Mucosa of descending colon (tissue), 3 donors: ENCODE data around the gene DNAJA4. TPM values are rescaled to one million over a fixed set of nuclear protein-coding genes. Genes with fewer than 3 reads are reported as not detected.
A peak's percentile ranks its signal among the peaks of the same experiment; 100 is the strongest.

Experiments used
- ATAC-seq: fragments of 200-7000 bp; cut with Tn5 transposase; one replicate; pipeline ENCODE4 v1.9.1; 2020; ENCODE audit warnings: mild to moderate bottlenecking, moderate library complexity
- DNase-seq, 3 donors: peaks; one replicate each; pipeline ENCODE4 v3.0.0-alpha.2; 2020
- H3K36me3 ChIP-seq: fragments of 200-600 bp; one replicate; pipeline ENCODE4 v1.8.0; 2021; ENCODE audit warnings: low read depth, mild to moderate bottlenecking
- H3K4me1 ChIP-seq: fragments of 200-600 bp; one replicate; pipeline ENCODE4 v1.8.0; 2021; ENCODE audit warnings: low read depth, mild to moderate bottlenecking
- H3K4me3 ChIP-seq: fragments of 200-600 bp; one replicate; pipeline ENCODE4 v1.8.0; 2021; ENCODE audit warnings: mild to moderate bottlenecking
- H3K9me3 ChIP-seq: fragments of 200-600 bp; one replicate; pipeline ENCODE4 v1.8.0; 2021; ENCODE audit warnings: mild to moderate bottlenecking
- intact Hi-C, 2 donors: fragments of 100-400 bp; cut with DNase I in 1 of 2; cut with micrococcal nuclease in 1 of 2; formaldehyde crosslinking; loops; one replicate each; pipeline versions ENCODE4 v1.11.0 to v1.11.1; 2022; cut with DNase I, micrococcal nuclease
- total RNA-seq, 3 donors: library from RNA; stranded (reverse); fragmentation: NEBNext Ultra II Directional in 2 of 3; extraction: Animal tissue kit (Norgen Biotek cat#: 25700) in 2 of 3; gene quantifications; one replicate each; pipeline versions ENCODE4 v1.2.1 to v1.2.4, GENCODE V29; 2021 to 2023
- TF ChIP-seq, protein P1 (sequence below): fragments of 200-600 bp; IDR thresholded peaks from one replicate; pipeline ENCODE4 v1.8.0; 2022; ENCODE audit warnings: antibody characterized with exemption, mild to moderate bottlenecking
- donor health status: DM: no; HTN: no; CAD: no; lungs with moderate emphysema.
- donor health status: DM: no; HTN: no; CAD: no.
- donor health status: DM: no; HTN: yes; CAD: no.

The DNAJA4 gene
- total RNA-seq, 3 donors from 2014 or later, result 33.8 to 52.8 (median 43.5) TPM

DNA sequence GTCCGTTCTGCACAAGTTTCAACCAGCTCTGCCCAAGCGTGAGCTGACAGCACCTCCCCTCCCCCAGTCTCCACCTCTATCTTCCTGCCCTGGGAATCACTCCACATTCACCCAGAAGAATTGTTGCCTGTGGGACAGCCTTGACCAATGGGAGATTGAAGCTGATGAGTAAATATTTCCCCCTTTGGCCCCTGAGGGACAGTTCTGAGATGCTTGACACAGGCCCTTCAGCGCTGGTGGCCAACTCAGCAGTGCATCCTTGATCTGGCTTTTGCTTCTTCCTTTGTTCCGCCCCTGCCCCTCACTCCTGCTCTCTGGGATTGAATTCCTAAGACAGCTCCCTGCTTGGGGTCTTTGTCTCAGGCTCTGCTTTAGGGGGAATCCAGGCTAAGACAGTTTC, 48.2 kb downstream of the DNAJA4 start:
- Histone ChIP-seq H3K4me1 (peaks cover 18% of the 10 kb centered on the region), H3K9me3 (no peaks in the 10 kb centered on the region), H3K4me3 (no peak overlapping the region), H3K36me3 (no peaks in the 10 kb centered on the region)
- TF ChIP-seq, protein P1, sequence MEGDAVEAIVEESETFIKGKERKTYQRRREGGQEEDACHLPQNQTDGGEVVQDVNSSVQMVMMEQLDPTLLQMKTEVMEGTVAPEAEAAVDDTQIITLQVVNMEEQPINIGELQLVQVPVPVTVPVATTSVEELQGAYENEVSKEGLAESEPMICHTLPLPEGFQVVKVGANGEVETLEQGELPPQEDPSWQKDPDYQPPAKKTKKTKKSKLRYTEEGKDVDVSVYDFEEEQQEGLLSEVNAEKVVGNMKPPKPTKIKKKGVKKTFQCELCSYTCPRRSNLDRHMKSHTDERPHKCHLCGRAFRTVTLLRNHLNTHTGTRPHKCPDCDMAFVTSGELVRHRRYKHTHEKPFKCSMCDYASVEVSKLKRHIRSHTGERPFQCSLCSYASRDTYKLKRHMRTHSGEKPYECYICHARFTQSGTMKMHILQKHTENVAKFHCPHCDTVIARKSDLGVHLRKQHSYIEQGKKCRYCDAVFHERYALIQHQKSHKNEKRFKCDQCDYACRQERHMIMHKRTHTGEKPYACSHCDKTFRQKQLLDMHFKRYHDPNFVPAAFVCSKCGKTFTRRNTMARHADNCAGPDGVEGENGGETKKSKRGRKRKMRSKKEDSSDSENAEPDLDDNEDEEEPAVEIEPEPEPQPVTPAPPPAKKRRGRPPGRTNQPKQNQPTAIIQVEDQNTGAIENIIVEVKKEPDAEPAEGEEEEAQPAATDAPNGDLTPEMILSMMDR, result no peak
- intact Hi-C loops, result no loop called here
- DNase-seq, result no peak
- ATAC-seq, result no peak

DNA sequence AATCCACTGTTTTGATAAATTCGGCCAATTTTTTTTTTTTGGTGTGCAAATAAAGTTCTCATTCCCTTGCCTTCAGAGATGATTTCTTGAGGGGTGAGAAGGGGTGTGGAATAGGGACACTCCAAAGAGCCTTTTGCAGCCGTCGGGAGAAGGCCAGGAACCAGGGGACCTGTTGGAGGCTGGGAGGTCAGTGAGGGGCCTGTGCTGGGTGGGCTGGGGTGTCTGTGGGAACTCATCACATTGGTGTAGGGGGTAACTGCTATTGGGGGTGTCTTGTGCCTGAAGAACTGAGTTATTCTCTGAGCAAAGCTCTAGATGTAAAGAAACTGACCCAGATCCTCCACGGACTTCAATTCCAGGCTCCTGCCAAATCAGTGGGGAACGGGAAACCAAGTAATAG, 48.6 kb downstream of the DNAJA4 start:
- Histone ChIP-seq H3K4me3 (no peak overlapping the region), H3K4me1 (peaks cover 18% of the 10 kb centered on the region), H3K36me3 (no peaks in the 10 kb centered on the region), H3K9me3 (no peaks in the 10 kb centered on the region)
- TF ChIP-seq, protein P1, result no peak
- intact Hi-C loops, result no loop called here
- DNase-seq (no peak), ATAC-seq (no peak)

DNA sequence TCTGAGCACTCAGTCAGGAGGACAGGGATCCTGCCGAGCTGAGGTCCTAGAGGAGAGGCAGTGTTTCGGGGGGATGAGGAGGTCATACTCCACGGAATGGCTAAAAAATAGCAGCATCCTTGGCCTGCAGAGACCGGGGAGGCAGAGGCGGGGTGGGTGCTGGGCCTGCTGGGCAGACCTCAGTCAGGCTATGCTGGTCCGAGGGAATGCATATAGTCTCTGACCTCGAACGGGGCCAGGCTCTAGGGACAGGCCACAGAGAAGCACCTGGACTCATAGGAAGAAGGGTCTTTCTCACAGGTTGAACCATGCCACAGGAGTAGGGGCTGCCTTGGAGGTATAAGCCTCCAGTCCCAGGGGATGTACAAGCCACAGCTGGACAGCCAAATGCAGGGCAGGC, 49.0 kb downstream of the DNAJA4 start:
- DNase-seq (no peak), ATAC-seq (no peak)
- TF ChIP-seq, protein P1, result no peak
- H3K4me3 ChIP-seq, result no peak overlapping the region
- intact Hi-C loops, result no loop called here
- H3K9me3 ChIP-seq, result no peaks in the 10 kb centered on the region
- no peaks in the 10 kb centered on the region for H3K36me3 ChIP-seq
- peaks cover 14% of the 10 kb centered on the region for H3K4me1 ChIP-seq

DNA sequence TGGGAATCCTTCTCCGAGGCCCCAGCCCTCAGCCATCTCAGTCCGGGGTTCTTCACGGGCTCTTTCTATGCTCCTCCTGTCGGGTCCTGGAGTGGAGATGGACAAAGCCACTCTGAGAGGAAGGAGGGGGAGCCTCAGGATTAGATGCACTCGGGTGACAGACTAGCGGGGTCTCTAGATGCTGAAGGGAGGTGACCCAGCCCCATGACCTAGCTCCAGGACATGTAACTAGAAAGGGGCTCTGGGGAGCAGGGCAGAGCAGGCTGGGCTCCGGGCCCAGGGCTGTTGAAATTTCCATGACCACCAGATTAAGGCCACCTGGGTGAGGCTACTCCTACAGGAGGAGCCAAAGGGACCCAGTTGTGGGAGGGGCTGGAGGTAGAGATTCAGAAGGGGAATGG, 49.8 kb downstream of the DNAJA4 start:
- Histone ChIP-seq H3K9me3 (no peaks in the 10 kb centered on the region), H3K36me3 (no peaks in the 10 kb centered on the region), H3K4me1 (peaks cover 14% of the 10 kb centered on the region), H3K4me3 (no peak overlapping the region)
- no peak for ATAC-seq
- DNase-seq, result no peak
- intact Hi-C loops, result no loop called here
- TF ChIP-seq, protein P1, result no peak

DNA sequence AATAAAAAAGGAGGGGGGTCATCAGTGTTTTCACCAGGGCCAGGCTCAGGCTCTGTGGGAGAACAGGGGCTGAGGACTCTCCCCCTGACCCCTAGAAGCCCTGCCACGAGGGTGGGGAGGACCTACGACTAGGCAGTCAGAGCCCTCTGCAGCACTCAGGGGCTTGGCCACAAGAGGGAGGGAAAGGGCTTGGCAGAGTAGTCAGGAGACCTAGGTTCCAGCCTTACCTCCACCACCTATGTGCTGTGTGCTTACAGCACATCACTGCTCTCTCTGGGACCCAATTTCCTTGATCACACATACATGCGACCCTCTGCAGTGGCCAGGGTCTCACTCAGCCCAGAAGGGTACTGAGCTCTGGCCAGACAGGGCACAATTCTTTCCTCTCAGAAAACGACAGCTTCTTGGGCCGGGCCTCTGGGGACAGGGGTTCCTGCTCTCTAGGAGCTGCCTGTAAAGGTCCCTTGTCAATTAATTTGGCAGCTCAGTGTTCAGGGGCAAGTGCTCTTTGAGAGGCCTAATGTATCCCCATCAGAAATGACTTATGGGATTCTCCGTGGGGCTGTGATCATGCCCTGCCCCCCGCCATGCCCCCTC, 51.4 kb downstream of the DNAJA4 start:
- peak; percentile 56 for ATAC-seq
- no peaks in the 10 kb centered on the region for H3K36me3 ChIP-seq
- intact Hi-C loops, result loop anchor here in 1 of 2 donors (5.0 kb wide), 1 partner anchor 107 kb away; no protein-coding TSS in a partner anchor
- no peaks in the 10 kb centered on the region for H3K9me3 ChIP-seq
- peak in 2 of 3 donors; percentile 58 to 69 for DNase-seq
- TF ChIP-seq, protein P1, result no peak
- peaks cover 14% of the 10 kb centered on the region for H3K4me1 ChIP-seq
- H3K4me3 ChIP-seq, result no peak overlapping the region
